GM12878 (cell line): ENCODE results near the gene ANKRD31. TPM values are rescaled to one million over a fixed set of nuclear protein-coding genes. Genes with fewer than 3 reads are reported as not detected.

Source experiments
- ATAC-seq: fragments of 200-7000 bp; cut with Tn5 transposase; 3 replicates; pipeline ENCODE4 v1.9.1; 2020; ENCODE audit warnings: mild to moderate bottlenecking, moderate library complexity
- BruUV-seq: library from RNA; stranded (reverse); fragments of 400-500 nt; replicated peaks from 2 replicates; lab custom pipeline; 2021; lab: Mats Ljungman, UMichigan
- CTCF ChIA-PET: fragments of 300-600 bp; sonication (Branson Sonifier 250); formaldehyde crosslinking; extraction: SDS; loops from one replicate; lab custom pipeline; 2021; ENCODE audit warnings: inconsistent platforms; lab: Yijun Ruan, JAX
- POLR2A ChIA-PET: fragments of 350-600 bp; formaldehyde crosslinking; extraction: SDS; loops from one replicate; lab custom pipeline; 2021; ENCODE audit warnings: inconsistent platforms; lab: Charles Lee
- RAD21 ChIA-PET: fragments of 300-600 bp; sonication (Branson Sonifier 250); formaldehyde crosslinking; loops from one replicate; lab custom pipeline; 2023; ENCODE audit warnings: antibody characterized with exemption; ENCODE audit not compliant: unreplicated experiment; lab: Charles Lee
- SMC1A ChIA-PET: fragments of 300-600 bp; sonication (Branson Sonifier 250); formaldehyde crosslinking; loops from one replicate; lab custom pipeline; 2023; ENCODE audit not compliant: unreplicated experiment, uncharacterized antibody; lab: Charles Lee
- DNase-seq: peaks from one replicate; pipeline ENCODE4 v3.0.0-alpha.2; 2011; ENCODE audit warnings: low read depth, low spot score
- FAIRE-seq: peaks from 3 replicates; lab custom pipeline; 2011; peaks lifted over from hg19 to GRCh38; lab: Jason Lieb, UNC
- H2AFZ ChIP-seq: 2 replicates; pipeline ENCODE4 v1.6.0; 2011; ENCODE audit warnings: low read depth, low read length, control low read depth; ENCODE audit not compliant: control insufficient read depth
- H3K27ac ChIP-seq: 2 replicates; pipeline ENCODE4 v1.5.1; 2011; ENCODE audit warnings: control low read depth; ENCODE audit not compliant: control insufficient read depth, insufficient read depth
- H3K27me3 ChIP-seq, 2 experiments: replicated peaks in 1 of 2; 2 replicates each; pipeline versions ENCODE4 v1.6.0 to v1.6.1; 2011; ENCODE audit warnings: low read length in 1 of 2; ENCODE audit not compliant: control insufficient read depth in 2 of 2, insufficient read depth in 2 of 2
- H3K36me3 ChIP-seq, 2 experiments: 2 replicates each; pipeline ENCODE4 v1.5.1; 2011; ENCODE audit warnings: low read length in 1 of 2; ENCODE audit not compliant: control insufficient read depth in 2 of 2, insufficient read depth in 2 of 2
- H3K4me1 ChIP-seq: 2 replicates; pipeline ENCODE4 v1.6.1; 2011; ENCODE audit warnings: mild to moderate bottlenecking, low read length, moderate library complexity, mixed read lengths; ENCODE audit not compliant: control insufficient read depth, insufficient read depth
- H3K4me2 ChIP-seq: 2 replicates; pipeline ENCODE4 v1.6.0; 2011; ENCODE audit warnings: control low read depth; ENCODE audit not compliant: control insufficient read depth, insufficient read depth
- H3K4me3 ChIP-seq: fragments of 200-600 bp; sonication (generic); 2 replicates; pipeline ENCODE4 v1.5.1; 2016
- H3K79me2 ChIP-seq: 2 replicates; pipeline ENCODE4 v1.6.0; 2011; ENCODE audit warnings: low read length; ENCODE audit not compliant: control insufficient read depth, insufficient read depth
- H3K9ac ChIP-seq: 2 replicates; pipeline ENCODE4 v1.8.0; 2011; ENCODE audit warnings: low read length, control low read depth, mixed read lengths; ENCODE audit not compliant: control insufficient read depth, insufficient read depth
- H3K9me3 ChIP-seq: replicated peaks from 3 replicates; pipeline ENCODE4 v1.5.1; 2011; ENCODE audit warnings: mild to moderate bottlenecking, low read length; ENCODE audit not compliant: control insufficient read depth, insufficient read depth
- H4K20me1 ChIP-seq: 2 replicates; pipeline ENCODE4 v1.6.0; 2011; ENCODE audit not compliant: control insufficient read depth, insufficient read depth
- BCL3 ChIP-seq: IDR thresholded peaks from 2 replicates; pipeline ENCODE4 v1.6.1; 2011; ENCODE audit warnings: borderline replicate concordance, low read depth, mild to moderate bottlenecking, moderate library complexity, low read length; ENCODE audit not compliant: insufficient read depth, poor library complexity, severe bottlenecking
- BRCA1 ChIP-seq: IDR thresholded peaks from 2 replicates; pipeline ENCODE4 v1.6.1; 2011; ENCODE audit warnings: low read depth, low read length, improper control_type of control experiment
- E2F8 ChIP-seq: fragments of 450-650 bp; IDR thresholded peaks from 2 replicates; pipeline ENCODE4 v1.6.1; 2018; ENCODE audit warnings: mild to moderate bottlenecking, low read depth, moderate library complexity; ENCODE audit not compliant: partially characterized antibody
- IRF4 ChIP-seq: IDR thresholded peaks from 2 replicates; pipeline ENCODE4 v1.6.1; 2011; ENCODE audit warnings: low read depth, low read length
- NR2C2 ChIP-seq: IDR thresholded peaks from 2 replicates; pipeline ENCODE4 v1.6.1; 2011; ENCODE audit warnings: borderline replicate concordance, low read depth; ENCODE audit not compliant: control insufficient read depth, insufficient read length
- PAX8 ChIP-seq: fragments of 450-650 bp; IDR thresholded peaks from 2 replicates; pipeline ENCODE4 v1.6.1; 2017; ENCODE audit warnings: mild to moderate bottlenecking, moderate library complexity
- PBX3 ChIP-seq: IDR thresholded peaks from 2 replicates; pipeline ENCODE4 v1.6.1; 2011; ENCODE audit warnings: mild to moderate bottlenecking, low read depth, low read length, moderate library complexity; ENCODE audit not compliant: insufficient replicate concordance
- SP1 ChIP-seq: IDR thresholded peaks from one replicate; pipeline ENCODE4 v1.6.1; 2011; ENCODE audit warnings: low read depth, low read length
- WRNIP1 ChIP-seq: IDR thresholded peaks from 2 replicates; pipeline ENCODE4 v1.6.1; 2011; ENCODE audit warnings: low read depth, low read length, improper control_type of control experiment, borderline replicate concordance
- ZNF207 ChIP-seq: fragments of 450-650 bp; IDR thresholded peaks from 2 replicates; pipeline ENCODE4 v1.6.1; 2014; ENCODE audit warnings: antibody characterized with exemption, mild to moderate bottlenecking, borderline replicate concordance
- ZNF384 ChIP-seq: IDR thresholded peaks from 2 replicates; pipeline ENCODE4 v1.6.1; 2012; ENCODE audit warnings: low read depth, mild to moderate bottlenecking, low read length, improper control_type of control experiment, borderline replicate concordance
- WGBS: methylation state at CpG from one replicate; pipeline ENCODE4 v1.1.6; 2016; ENCODE audit warnings: low lambda C conversion rate; ENCODE audit not compliant: insufficient replicate concordance, insufficient coverage; ENCODE audit errors: missing lambda C conversion rate; 5-methylcytosine and 5-hydroxymethylcytosine counted together
- in situ Hi-C: fragments of 300-500 bp; cut with MboI; formaldehyde crosslinking; loops from 9 replicates; pipeline ENCODE4 v1.14.3; 2018; ENCODE audit warnings: mixed read lengths
- intact Hi-C: fragments of 100-400 bp; cut with micrococcal nuclease; formaldehyde crosslinking; loops from one replicate; pipeline ENCODE4 v1.14.2; 2022; ENCODE audit not compliant: unreplicated experiment
- polyA plus RNA-seq, 11 experiments: library from polyadenylated mRNA; depleted of rRNA in 4 of 11; unstranded in 6 of 11; stranded (reverse) in 5 of 11; fragments of >200 nt; fragmentation: Nextera tagmentation in 4 of 11; fragmentation: Illumina TruSeq in 1 of 11; extraction: Ambion mirVana in 4 of 11; extraction: Trizol in 1 of 11; gene quantifications; 1 replicate in 1 of 11; 2 replicates in 10 of 11; pipeline versions ENCODE4 v1.2.1 to v1.2.3, GENCODE V29; 2011 to 2016; ENCODE audit warnings: inconsistent platforms in 2 of 11, missing spikeins in 2 of 11, low read depth in 1 of 11
- total RNA-seq, 4 experiments: library from RNA; depleted of rRNA in 3 of 4; stranded (reverse); fragments of >200 nt in 3 of 4; fragmentation: Illumina TruSeq in 1 of 4; extraction: Trizol in 1 of 4; gene quantifications; 2 replicates each; pipeline versions ENCODE4 v1.2.1 to v1.2.3, GENCODE V29; 2013 to 2021

Gene ANKRD31
- total and polyA plus RNA-seq, 10 of the 15 experiments (the other 5 are each of a cell fraction or from before 2014, with no cell fraction given), result under 0.01 to 0.10 (median 0.04) TPM; not detected in 3

- Histone ChIP-seq H3K36me3 (no peaks in the 10 kb centered on the region), H4K20me1 (no peaks in the 10 kb centered on the region), H3K27ac (no peak overlapping the region), H3K4me2 (no peak overlapping the region), H2AFZ (no peak overlapping the region), H3K4me3 (no peak overlapping the region), H3K27me3 (no peaks in the 10 kb centered on the region), H3K9me3 (no peaks in the 10 kb centered on the region), H3K4me1 (no peaks in the 10 kb centered on the region), H3K79me2 (no peaks in the 10 kb centered on the region), H3K9ac (no peak overlapping the region)
- DNase-seq, result no peak
- TF ChIP-seq PAX8 (no peak), ZNF207 (no peak), PBX3 (no peak), SP1 (no peak)
- SMC1A ChIA-PET, result interaction anchor here (0.9 kb wide), 1 partner anchor 36 kb away, joined by 5 read pairs; no protein-coding TSS in a partner anchor
- intact Hi-C loops (no loop called here), in situ Hi-C loops (no loop called here)
- CTCF ChIA-PET, result interaction anchor here (0.6 kb wide), 1 partner anchor 686 kb away, joined by 3 read pairs; no protein-coding TSS in a partner anchor
- BruUV-seq, result no TSS peak
- POLR2A ChIA-PET, result no interaction called here
- RAD21 ChIA-PET, result no interaction called here
- no CpG with 5 or more reads among the region's 1 CpG for WGBS
- FAIRE-seq, result no peak
- ATAC-seq, result no peak
These were observed 36.7 kb downstream of the ANKRD31 start for GRCh38 chr5:75199946-75200345.

GRCh38 chr5:75199071-75199470 lies 37.6 kb downstream of the ANKRD31 start:
- POLR2A ChIA-PET, result interaction anchor here (0.6 kb wide), 1 partner anchor 17 kb away, joined by 6 read pairs; no protein-coding TSS in a partner anchor
- no peak for TF ChIP-seq NR2C2
- no peak for TF ChIP-seq BCL3
- no peak for TF ChIP-seq ZNF384
- TF ChIP-seq IRF4, result no peak
- no peak for TF ChIP-seq E2F8
- TF ChIP-seq BRCA1, result no peak
- TF ChIP-seq WRNIP1, result no peak

More at GRCh38 chr5:75199071-75199470, 37.6 kb downstream of the ANKRD31 start:
- BruUV-seq, result no TSS peak
- SMC1A ChIA-PET, result interaction anchor here (0.9 kb wide), 1 partner anchor 35 kb away, joined by 5 read pairs; no protein-coding TSS in a partner anchor
- no peak for FAIRE-seq
- RAD21 ChIA-PET, result no interaction called here
- no peaks in the 10 kb centered on the region for H4K20me1 ChIP-seq
- H3K4me2 ChIP-seq, result no peak overlapping the region
- ATAC-seq, result no peak
- no peak overlapping the region for H3K9ac ChIP-seq
- no peaks in the 10 kb centered on the region for H3K79me2 ChIP-seq
- no peaks in the 10 kb centered on the region for H3K4me1 ChIP-seq
- H2AFZ ChIP-seq, result no peak overlapping the region
- no peaks in the 10 kb centered on the region for H3K9me3 ChIP-seq
- DNase-seq, result no peak
- 53% methylated on average over 2 of the region's 2 CpGs for WGBS
- intact Hi-C loops (no loop called here), in situ Hi-C loops (no loop called here)
- CTCF ChIA-PET, result interaction anchor here (0.6 kb wide), 1 partner anchor 687 kb away, joined by 3 read pairs; no protein-coding TSS in a partner anchor
- no peaks in the 10 kb centered on the region for H3K36me3 ChIP-seq
- no peak overlapping the region for H3K4me3 ChIP-seq
- H3K27ac ChIP-seq, result no peak overlapping the region
- H3K27me3 ChIP-seq, result no peaks in the 10 kb centered on the region
